HEK293 (cell line): Measurements from ENCODE around the gene CRNKL1.

Experiments used
- CTCF ChIA-PET: fragments of 350-600 bp; formaldehyde crosslinking; extraction: SDS; loops from one replicate; lab custom pipeline; 2021; ENCODE audit warnings: antibody characterized with exemption; lab: Yijun Ruan, JAX
- POLR2A ChIA-PET: fragments of 300-600 bp; formaldehyde crosslinking; extraction: SDS; loops from one replicate; lab custom pipeline; 2020; ENCODE audit warnings: antibody characterized with exemption, inconsistent platforms; lab: Yijun Ruan, JAX
- H3K27ac ChIP-seq: fragments of 200-500 bp; sonication (Bioruptor generic); 2 replicates; pipeline ENCODE4 v1.5.1; 2014; ENCODE audit warnings: low read depth, low read length, control low read depth, inconsistent platforms; ENCODE audit errors: extremely low read depth
- H3K36me3 ChIP-seq, 2 experiments: fragments of 200-500 bp in 1 of 2; sonication (Bioruptor generic) in 1 of 2; 1 replicate in 1 of 2; 2 replicates in 1 of 2; pipeline ENCODE4 v1.5.1; 2014 to 2017; ENCODE audit warnings: inconsistent platforms in 2 of 2, low read length in 2 of 2; ENCODE audit not compliant: control insufficient read depth in 2 of 2, insufficient read depth in 1 of 2
- H3K4me1 ChIP-seq: fragments of 200-500 bp; sonication (Bioruptor generic); 2 replicates; pipeline ENCODE4 v1.5.1; 2014; ENCODE audit warnings: mild to moderate bottlenecking, low read length, inconsistent platforms; ENCODE audit not compliant: control insufficient read depth, insufficient read depth
- H3K4me3 ChIP-seq: 2 replicates; pipeline ENCODE4 v1.5.1; 2011; ENCODE audit warnings: low read depth, mild to moderate bottlenecking, control low read depth, low read length, moderate library complexity
- H3K9me3 ChIP-seq: fragments of 200-500 bp; sonication (Bioruptor generic); 2 replicates; pipeline ENCODE4 v1.5.1; 2014; ENCODE audit warnings: low read depth, low read length, inconsistent platforms; ENCODE audit not compliant: control insufficient read depth, insufficient read depth
- CTCF ChIP-seq: fragments of 450-650 bp; formaldehyde crosslinking; IDR thresholded peaks from 2 replicates; pipeline ENCODE4 v1.5.1; 2016; ENCODE audit warnings: missing biosample characterization, missing genetic modification characterization
- GLIS2 ChIP-seq: fragments of 450-650 bp; formaldehyde crosslinking; IDR thresholded peaks from 2 replicates; pipeline ENCODE4 v1.5.1; 2016; ENCODE audit warnings: missing biosample characterization, missing genetic modification characterization
- MYNN ChIP-seq: fragments of 450-650 bp; formaldehyde crosslinking; IDR thresholded peaks from 2 replicates; pipeline ENCODE4 v1.5.1; 2016; ENCODE audit warnings: missing biosample characterization, missing genetic modification characterization, borderline replicate concordance
- PRDM10 ChIP-seq: fragments of 450-650 bp; formaldehyde crosslinking; IDR thresholded peaks from 2 replicates; pipeline ENCODE4 v1.5.1; 2016; ENCODE audit warnings: missing biosample characterization, missing genetic modification characterization
- RBAK ChIP-seq: fragments of 450-650 bp; formaldehyde crosslinking; IDR thresholded peaks from 2 replicates; pipeline ENCODE4 v1.5.1; 2016; ENCODE audit warnings: missing biosample characterization, missing genetic modification characterization
- ZBTB1 ChIP-seq: fragments of 450-650 bp; formaldehyde crosslinking; IDR thresholded peaks from 2 replicates; pipeline ENCODE4 v1.5.1; 2016; ENCODE audit warnings: missing biosample characterization, missing genetic modification characterization
- ZBTB20 ChIP-seq: fragments of 450-650 bp; formaldehyde crosslinking; IDR thresholded peaks from 2 replicates; pipeline ENCODE4 v1.5.1; 2016; ENCODE audit warnings: missing biosample characterization, missing genetic modification characterization
- ZBTB7A ChIP-seq: fragments of 450-650 bp; formaldehyde crosslinking; IDR thresholded peaks from 2 replicates; pipeline ENCODE4 v1.5.1; 2016; ENCODE audit warnings: low read depth, missing biosample characterization, missing genetic modification characterization
- ZNF214 ChIP-seq: fragments of 450-650 bp; formaldehyde crosslinking; IDR thresholded peaks from 2 replicates; pipeline ENCODE4 v1.5.1; 2017; ENCODE audit warnings: missing biosample characterization, mild to moderate bottlenecking, missing genetic modification characterization, borderline replicate concordance
- ZNF24 ChIP-seq: fragments of 450-650 bp; formaldehyde crosslinking; IDR thresholded peaks from 2 replicates; pipeline ENCODE4 v1.5.1; 2016; ENCODE audit warnings: missing biosample characterization, missing genetic modification characterization
- ZNF274 ChIP-seq, 2 experiments: fragments of 200-500 bp in 1 of 2; fragments of 450-650 bp in 1 of 2; sonication (Bioruptor generic) in 1 of 2; formaldehyde crosslinking in 1 of 2; IDR thresholded peaks; 2 replicates each; pipeline versions ENCODE4 v1.5.1 to v1.6.1; 2014 to 2016; ENCODE audit warnings: borderline replicate concordance in 1 of 2, inconsistent platforms in 1 of 2, low read length in 1 of 2, missing biosample characterization in 1 of 2, missing genetic modification characterization in 1 of 2
- ZNF488 ChIP-seq: fragments of 450-650 bp; formaldehyde crosslinking; IDR thresholded peaks from 2 replicates; pipeline ENCODE4 v1.5.1; 2016; ENCODE audit warnings: missing biosample characterization, missing genetic modification characterization
- ZNF530 ChIP-seq: fragments of 450-650 bp; formaldehyde crosslinking; IDR thresholded peaks from 2 replicates; pipeline ENCODE4 v1.5.1; 2016; ENCODE audit warnings: low read depth, missing biosample characterization, missing genetic modification characterization
- ZNF548 ChIP-seq: fragments of 450-650 bp; formaldehyde crosslinking; IDR thresholded peaks from 2 replicates; pipeline ENCODE4 v1.5.1; 2016; ENCODE audit warnings: missing biosample characterization, missing genetic modification characterization
- ZNF654 ChIP-seq: fragments of 450-650 bp; formaldehyde crosslinking; IDR thresholded peaks from 2 replicates; pipeline ENCODE4 v1.5.1; 2016; ENCODE audit warnings: low read depth, missing biosample characterization, missing genetic modification characterization
- ZNF670 ChIP-seq: fragments of 450-650 bp; formaldehyde crosslinking; IDR thresholded peaks from 2 replicates; pipeline ENCODE4 v1.5.1; 2016; ENCODE audit warnings: missing biosample characterization, missing genetic modification characterization, low read depth
- ZNF677 ChIP-seq: fragments of 450-650 bp; IDR thresholded peaks from 2 replicates; pipeline ENCODE4 v1.5.0; 2018; ENCODE audit warnings: missing biosample characterization, mild to moderate bottlenecking, missing genetic modification characterization, moderate library complexity
- ZNF785 ChIP-seq: fragments of 450-650 bp; formaldehyde crosslinking; IDR thresholded peaks from 2 replicates; pipeline ENCODE4 v1.5.1; 2016; ENCODE audit warnings: missing biosample characterization, missing genetic modification characterization
- ZNF791 ChIP-seq: fragments of 450-650 bp; formaldehyde crosslinking; IDR thresholded peaks from 2 replicates; pipeline ENCODE4 v1.5.1; 2016; ENCODE audit warnings: missing biosample characterization, missing genetic modification characterization
- ZSCAN16 ChIP-seq: fragments of 450-650 bp; formaldehyde crosslinking; IDR thresholded peaks from 2 replicates; pipeline ENCODE4 v1.5.1; 2016; ENCODE audit warnings: missing biosample characterization, missing genetic modification characterization

Gene CRNKL1

GRCh38 chr20:19990850-19991249, 61.4 kb downstream of the CRNKL1 start:
- TF ChIP-seq ZNF530 (tag by site-specific recombination) (no peak), ZNF488 (tag by site-specific recombination) (no peak), ZBTB7A (tag by site-specific recombination) (no peak), ZNF785 (no peak), ZNF214 (tag by site-specific recombination) (no peak), GLIS2 (tag by site-specific recombination) (no peak), MYNN (tag by site-specific recombination) (no peak), ZBTB1 (tag by site-specific recombination) (no peak), ZNF677 (tag by site-specific recombination) (no peak), CTCF (no peak), ZNF670 (tag by site-specific recombination) (no peak), ZNF791 (tag by site-specific recombination) (no peak)
- no peaks in the 10 kb centered on the region for H3K36me3 ChIP-seq
- ChIA-PET POLR2A (interaction anchor here (1.0 to 1.7 kb wide), 2 partner anchors 14 to 26 kb away, joined by 3 to 10 read pairs; no protein-coding TSS in a partner anchor), CTCF (interaction anchor here (0.9 to 6.0 kb wide), 4 partner anchors 15 to 205 kb away, joined by 3 to 40 read pairs (median 4); partner anchors contain the start of gene NAA20)
- no peaks in the 10 kb centered on the region for H3K9me3 ChIP-seq
- H3K27ac ChIP-seq = no peak overlapping the region
- peaks cover 13% of the 10 kb centered on the region for H3K4me1 ChIP-seq
- H3K4me3 ChIP-seq = no peak overlapping the region

- CTCF ChIA-PET = interaction anchor here (0.8 kb wide), 1 partner anchor 83 kb away, joined by 3 read pairs; no protein-coding TSS in a partner anchor
- no peaks in the 10 kb centered on the region for H3K36me3 ChIP-seq
- no peak overlapping the region for H3K4me3 ChIP-seq
- peaks cover 4% of the 10 kb centered on the region; the same call in 1 of the 2 replicates for H3K4me1 ChIP-seq
- TF ChIP-seq ZBTB20 (no peak), ZNF274 (IDR thresholded peaks at IDR 0.05; ENCODE audit: low read length) (no peak), ZNF274 (tag by site-specific recombination; IDR thresholded peaks at IDR 0.05; ENCODE audit: borderline replicate concordance) (no peak), ZSCAN16 (tag by site-specific recombination) (no peak), ZNF548 (tag by site-specific recombination) (no peak), ZNF24 (tag by site-specific recombination) (no peak)
- TF ChIP-seq, all 188 proteins: peak for 0
- no peak overlapping the region for H3K27ac ChIP-seq
- POLR2A ChIA-PET = no interaction called here
- no peaks in the 10 kb centered on the region for H3K9me3 ChIP-seq
These were observed 65.2 kb downstream of the CRNKL1 start for GRCh38 chr20:19987046-19987445.

- ChIA-PET CTCF (interaction anchor here (0.8 kb wide), 1 partner anchor 82 kb away, joined by 3 read pairs; no protein-coding TSS in a partner anchor), POLR2A (no interaction called here)
- no peaks in the 10 kb centered on the region for H3K36me3 ChIP-seq
- H3K4me1 ChIP-seq = peaks cover under 1% of the 10 kb centered on the region; the same call in 1 of the 2 replicates
- no peaks in the 10 kb centered on the region for H3K9me3 ChIP-seq
- H3K4me3 ChIP-seq = no peak overlapping the region
- H3K27ac ChIP-seq = no peak overlapping the region
- TF ChIP-seq PRDM10 (tag by site-specific recombination) = 0 out of 2 replicates have a peak, but pooled peaks have one; percentile 11
- TF ChIP-seq ZNF791 (tag by site-specific recombination) = no peak
- TF ChIP-seq RBAK (tag by site-specific recombination) = no peak
- TF ChIP-seq ZNF654 (tag by site-specific recombination) = no peak
These were observed 65.8 kb downstream of the CRNKL1 start for GRCh38 chr20:19986419-19986818.
